Endothelial cell (in vitro differentiated cells): ENCODE results near the gene LRP1B. TPM values are rescaled to one million over a fixed set of nuclear protein-coding genes. Genes with fewer than 3 reads are reported as not detected.

ENCODE experiments used
- DNase-seq: peaks from one replicate; pipeline ENCODE4 v3.0.0; 2021; ENCODE audit warnings: low spot score
- H3K27ac Mint-ChIP-seq: one replicate; pipeline ENCODE4 v1.8.0; 2021; ENCODE audit warnings: mixed read lengths, inconsistent platforms; ENCODE audit not compliant: unreplicated experiment
- H3K27me3 Mint-ChIP-seq: one replicate; pipeline ENCODE4 v1.8.0; 2021; ENCODE audit warnings: mild to moderate bottlenecking, moderate library complexity, mixed read lengths, inconsistent platforms; ENCODE audit not compliant: unreplicated experiment
- H3K36me3 Mint-ChIP-seq: one replicate; pipeline ENCODE4 v1.8.0; 2021; ENCODE audit warnings: mild to moderate bottlenecking, low read depth, mixed read lengths, inconsistent platforms; ENCODE audit not compliant: unreplicated experiment
- H3K4me1 Mint-ChIP-seq: one replicate; pipeline ENCODE4 v1.8.0; 2021; ENCODE audit warnings: mild to moderate bottlenecking, mixed read lengths, inconsistent platforms; ENCODE audit not compliant: unreplicated experiment
- H3K4me3 Mint-ChIP-seq: one replicate; pipeline ENCODE4 v1.8.0; 2021; ENCODE audit warnings: mild to moderate bottlenecking, mixed read lengths, inconsistent platforms; ENCODE audit not compliant: unreplicated experiment
- H3K9me3 Mint-ChIP-seq: one replicate; pipeline ENCODE4 v1.8.0; 2021; ENCODE audit warnings: mixed read lengths, inconsistent platforms; ENCODE audit not compliant: unreplicated experiment
- total RNA-seq: library from RNA; stranded (reverse); fragmentation: NEBNext Ultra II Directional; extraction: Animal tissue kit (Norgen Biotek cat#: 25700); gene quantifications from one replicate; pipeline ENCODE4 v1.2.1, GENCODE V29; 2021; ENCODE audit not compliant: unreplicated experiment
- TF ChIP-seq, protein P1 (sequence below): fragments of 200-600 bp; sonication (generic); IDR thresholded peaks from one replicate; pipeline ENCODE4 v1.5.0; 2021; ENCODE audit warnings: antibody characterized with exemption; ENCODE audit not compliant: unreplicated experiment

Gene LRP1B
- total RNA-seq, 1 donor from 2014 or later = 1.4 TPM

DNA sequence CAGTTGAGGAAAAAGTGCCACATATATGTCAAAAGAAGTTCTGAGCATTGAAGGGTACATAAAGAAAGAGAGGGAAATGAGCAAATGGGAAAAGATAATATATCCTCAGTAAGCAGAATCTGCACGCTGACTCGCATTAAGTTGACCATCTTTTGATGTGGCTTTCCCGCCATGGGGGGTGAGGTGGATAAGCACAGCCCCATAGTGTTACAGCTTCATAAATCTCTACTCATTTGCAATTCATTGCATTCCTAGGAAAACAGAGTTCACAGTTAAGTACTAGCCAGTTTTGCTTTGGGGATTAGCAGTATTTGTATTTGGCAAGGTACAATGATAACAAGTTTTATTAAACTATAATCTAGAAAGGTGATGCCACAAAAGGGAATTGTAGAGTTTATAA, 814.2 kb downstream of the LRP1B start:
- TF ChIP-seq, protein P1, sequence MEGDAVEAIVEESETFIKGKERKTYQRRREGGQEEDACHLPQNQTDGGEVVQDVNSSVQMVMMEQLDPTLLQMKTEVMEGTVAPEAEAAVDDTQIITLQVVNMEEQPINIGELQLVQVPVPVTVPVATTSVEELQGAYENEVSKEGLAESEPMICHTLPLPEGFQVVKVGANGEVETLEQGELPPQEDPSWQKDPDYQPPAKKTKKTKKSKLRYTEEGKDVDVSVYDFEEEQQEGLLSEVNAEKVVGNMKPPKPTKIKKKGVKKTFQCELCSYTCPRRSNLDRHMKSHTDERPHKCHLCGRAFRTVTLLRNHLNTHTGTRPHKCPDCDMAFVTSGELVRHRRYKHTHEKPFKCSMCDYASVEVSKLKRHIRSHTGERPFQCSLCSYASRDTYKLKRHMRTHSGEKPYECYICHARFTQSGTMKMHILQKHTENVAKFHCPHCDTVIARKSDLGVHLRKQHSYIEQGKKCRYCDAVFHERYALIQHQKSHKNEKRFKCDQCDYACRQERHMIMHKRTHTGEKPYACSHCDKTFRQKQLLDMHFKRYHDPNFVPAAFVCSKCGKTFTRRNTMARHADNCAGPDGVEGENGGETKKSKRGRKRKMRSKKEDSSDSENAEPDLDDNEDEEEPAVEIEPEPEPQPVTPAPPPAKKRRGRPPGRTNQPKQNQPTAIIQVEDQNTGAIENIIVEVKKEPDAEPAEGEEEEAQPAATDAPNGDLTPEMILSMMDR = no peak

DNA sequence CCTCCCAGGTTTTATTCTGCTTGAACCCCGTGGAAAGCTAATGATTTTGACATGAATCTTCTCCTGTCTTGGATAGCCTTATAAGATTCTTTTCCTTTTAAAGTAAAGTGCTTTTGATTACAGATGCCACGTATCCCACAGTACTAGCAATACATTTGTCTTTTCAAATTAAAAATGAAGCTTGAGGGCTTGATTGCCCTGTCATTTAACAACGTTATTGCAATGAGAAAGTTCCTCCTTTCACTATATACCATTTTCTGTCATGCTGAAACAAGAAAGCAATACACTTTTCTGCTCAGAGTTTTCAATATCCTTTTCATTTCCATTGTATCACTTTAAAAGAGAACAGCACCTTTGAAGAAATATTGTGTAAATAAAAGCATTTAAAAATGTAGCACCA, 814.7 kb downstream of the LRP1B start:
- TF ChIP-seq, protein P1 = no peak
- Mint-ChIP-seq H3K4me1 (no peaks in the 10 kb centered on the region), H3K4me3 (no peak overlapping the region), H3K27ac (no peak overlapping the region), H3K9me3 (no peaks in the 10 kb centered on the region), H3K27me3 (no peaks in the 10 kb centered on the region), H3K36me3 (no peaks in the 10 kb centered on the region)
- DNase-seq = no peak

More for the DNA sequence above, 814.2 kb downstream of the LRP1B start:
- DNase-seq = no peak
- H3K36me3 Mint-ChIP-seq = no peaks in the 10 kb centered on the region
- no peaks in the 10 kb centered on the region for H3K4me1 Mint-ChIP-seq
- H3K9me3 Mint-ChIP-seq = no peaks in the 10 kb centered on the region
- H3K27me3 Mint-ChIP-seq = no peaks in the 10 kb centered on the region
- no peak overlapping the region for H3K27ac Mint-ChIP-seq
- H3K4me3 Mint-ChIP-seq = no peak overlapping the region

DNA sequence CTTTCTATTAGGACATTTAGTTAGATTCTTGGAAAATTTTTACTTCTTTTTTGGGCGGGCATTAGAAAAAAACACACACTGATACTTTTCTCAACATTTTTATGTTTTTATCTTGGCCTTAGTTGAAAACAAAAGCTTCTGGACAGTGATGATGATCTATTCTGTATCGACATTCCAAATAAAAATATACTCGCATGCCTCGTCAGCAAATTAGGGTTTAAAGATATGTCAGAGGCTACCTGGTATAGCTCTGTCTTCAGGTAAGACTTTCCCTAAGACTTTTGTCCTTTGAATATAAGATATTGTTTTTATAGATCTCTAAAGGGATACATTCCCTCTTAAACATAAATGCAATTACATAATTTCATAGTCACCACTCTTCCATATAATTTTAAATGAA, 816.8 kb downstream of the LRP1B start:
- no peaks in the 10 kb centered on the region for H3K27me3 Mint-ChIP-seq
- TF ChIP-seq, protein P1 = no peak
- no peaks in the 10 kb centered on the region for H3K36me3 Mint-ChIP-seq
- DNase-seq = no peak
- H3K27ac Mint-ChIP-seq = no peak overlapping the region
- H3K4me1 Mint-ChIP-seq = no peaks in the 10 kb centered on the region
- no peaks in the 10 kb centered on the region for H3K9me3 Mint-ChIP-seq
- no peak overlapping the region for H3K4me3 Mint-ChIP-seq

DNA sequence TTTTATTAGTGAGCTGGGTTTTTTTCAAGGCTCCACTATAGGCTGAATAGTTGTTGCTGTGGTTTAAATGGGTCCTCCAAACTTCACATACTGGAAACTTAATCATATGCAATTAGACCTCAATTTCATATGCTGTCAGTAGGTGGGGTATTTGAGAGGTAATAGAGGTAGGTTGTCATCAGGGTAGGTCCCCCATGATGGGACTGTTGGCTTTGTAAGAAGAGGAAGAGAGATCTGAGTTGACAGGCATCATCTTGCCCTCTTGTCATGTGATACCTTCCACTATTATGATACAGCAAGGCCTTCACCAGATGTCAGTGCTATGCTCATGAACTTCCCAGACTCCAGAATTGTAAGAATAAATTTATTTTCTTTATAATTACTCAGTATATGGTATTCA, 819.4 kb downstream of the LRP1B start:
- no peak for DNase-seq
- TF ChIP-seq, protein P1 = no peak
- H3K36me3 Mint-ChIP-seq = no peaks in the 10 kb centered on the region

DNA sequence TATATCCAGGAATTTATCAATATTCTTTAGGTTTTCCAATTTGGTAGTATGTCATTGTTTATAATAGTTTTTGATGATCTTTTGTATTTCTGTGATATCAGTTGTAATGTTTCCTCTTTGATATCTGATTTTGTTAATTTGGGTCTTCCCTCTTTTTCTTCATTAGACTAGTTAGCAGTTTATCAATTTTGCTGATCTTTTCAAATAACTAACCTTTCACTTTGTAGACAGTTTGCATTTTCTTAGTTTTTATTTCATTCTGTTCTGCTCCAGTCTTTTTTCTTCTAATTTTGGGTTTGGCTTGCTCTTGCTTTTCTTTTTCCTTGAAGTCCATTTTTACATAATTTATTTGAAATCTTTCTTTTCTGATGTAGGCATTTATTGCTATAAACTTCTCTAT, 824.4 kb downstream of the LRP1B start:
- no peaks in the 10 kb centered on the region for H3K4me1 Mint-ChIP-seq
- H3K27me3 Mint-ChIP-seq = no peaks in the 10 kb centered on the region
- no peaks in the 10 kb centered on the region for H3K9me3 Mint-ChIP-seq
- no peak for DNase-seq
- H3K27ac Mint-ChIP-seq = no peak overlapping the region
- H3K36me3 Mint-ChIP-seq = no peaks in the 10 kb centered on the region
- TF ChIP-seq, protein P1 = no peak
- H3K4me3 Mint-ChIP-seq = no peak overlapping the region

More for the DNA sequence above, 819.4 kb downstream of the LRP1B start:
- Mint-ChIP-seq H3K27me3 (no peaks in the 10 kb centered on the region), H3K4me1 (no peaks in the 10 kb centered on the region), H3K4me3 (no peak overlapping the region), H3K27ac (no peak overlapping the region), H3K9me3 (no peaks in the 10 kb centered on the region)
